GM18508 (cell line): ENCODE measurements around the gene SPDEF.

ENCODE experiments used
- ATAC-seq: cut with Tn5 transposase; IDR thresholded peaks from one replicate; pipeline ENCODE4 v1.9.1; 2021; ENCODE audit warnings: moderate number of reproducible peaks; ENCODE audit not compliant: insufficient read depth, unreplicated experiment

SPDEF gene

DNA sequence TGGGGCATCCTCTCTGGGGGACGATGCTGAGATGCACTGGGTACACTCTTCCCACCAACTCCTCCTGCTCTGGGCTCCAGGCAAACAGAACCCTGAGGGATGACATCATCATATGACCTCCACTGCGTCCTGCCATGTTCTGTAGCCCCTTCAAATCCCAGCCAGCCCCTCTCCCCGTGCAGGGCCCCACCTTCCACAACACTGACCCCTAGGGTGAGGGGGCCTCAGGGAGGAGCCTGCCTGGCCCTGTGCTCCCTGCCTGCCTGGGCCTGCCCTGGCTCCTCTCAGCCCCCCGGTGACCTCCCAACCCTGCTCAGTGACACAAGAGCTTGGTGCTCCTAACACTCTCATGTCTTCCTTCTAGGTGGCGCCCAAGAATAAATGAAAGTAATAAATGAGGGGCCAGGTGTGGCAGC is 9.6 kb upstream of the SPDEF start:
- ATAC-seq, result no peak

- no peak for ATAC-seq
Observed at GRCh38 chr6:34564181-34564580, 8.1 kb upstream of the SPDEF start.

DNA sequence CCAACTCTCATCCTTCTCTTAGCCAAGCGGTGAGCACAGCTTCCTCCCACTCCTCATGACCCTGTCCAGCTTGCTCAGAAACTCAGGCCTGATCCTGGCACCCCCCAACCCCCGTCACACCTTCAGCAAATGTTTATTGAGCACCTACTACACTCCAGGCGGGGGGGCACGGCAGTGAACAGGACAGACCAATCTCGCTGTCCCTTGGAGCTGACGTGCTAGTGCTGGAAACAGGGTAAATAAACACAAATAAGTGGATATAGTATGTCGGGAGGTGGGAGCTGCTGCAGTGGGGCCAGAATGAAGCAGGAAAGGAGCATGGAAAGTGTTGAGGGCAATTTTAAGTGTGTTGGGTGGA is 7.4 kb upstream of the SPDEF start:
- ATAC-seq, result no peak

- no peak for ATAC-seq
Observed at GRCh38 chr6:34562861-34563512, 6.9 kb upstream of the SPDEF start.

DNA sequence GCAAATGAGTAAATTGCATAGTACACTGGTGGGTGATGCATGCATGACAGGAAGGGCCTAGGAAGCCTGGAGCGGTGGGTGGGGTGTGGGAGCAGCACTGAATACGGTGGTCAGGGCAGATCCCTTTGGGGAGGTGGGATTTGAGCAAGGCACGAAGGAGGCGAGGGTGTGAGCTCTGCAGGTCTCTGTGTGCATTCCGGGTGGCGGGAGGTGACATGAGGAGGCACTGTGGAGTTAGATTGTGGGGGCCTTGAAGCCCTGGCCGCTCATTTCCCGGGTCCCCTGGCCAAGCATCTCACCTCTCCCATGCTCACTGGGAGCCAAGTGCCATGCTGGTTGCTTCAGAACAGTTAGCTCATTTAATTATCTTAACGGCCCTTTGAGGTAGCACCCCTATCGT is 6.2 kb upstream of the SPDEF start:
- ATAC-seq, result no peak

- ATAC-seq, result no peak
Observed at GRCh38 chr6:34561227-34561530, 5.0 kb upstream of the SPDEF start.

GRCh38 chr6:34560366-34561226 is 4.5 kb upstream of the SPDEF start:
- ATAC-seq, result no peak

GRCh38 chr6:34559651-34560365 is 3.7 kb upstream of the SPDEF start:
- no peak for ATAC-seq

GRCh38 chr6:34558172-34558714 is 2.1 kb upstream of the SPDEF start:
- ATAC-seq, result no peak

DNA sequence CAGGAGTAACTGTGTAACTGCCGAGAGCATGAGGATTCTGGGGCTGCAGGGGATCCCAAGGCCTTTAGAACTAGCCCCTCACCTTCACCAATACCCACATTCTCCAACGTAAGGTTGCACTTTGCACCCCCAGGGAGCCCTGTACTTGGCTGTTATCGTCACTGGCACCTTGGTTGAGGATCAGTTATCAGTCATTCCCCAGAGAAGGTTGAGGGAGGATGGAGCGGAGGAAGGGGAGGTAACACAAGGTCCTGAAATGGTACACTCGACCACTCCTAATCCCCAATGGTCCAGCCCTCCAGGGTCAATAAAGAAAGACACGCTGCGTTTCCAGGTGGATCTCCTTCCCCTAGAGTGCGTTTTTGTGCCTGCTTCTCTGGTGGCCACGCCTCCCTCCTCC is 1.1 kb upstream of the SPDEF start:
- ATAC-seq, result no peak

DNA sequence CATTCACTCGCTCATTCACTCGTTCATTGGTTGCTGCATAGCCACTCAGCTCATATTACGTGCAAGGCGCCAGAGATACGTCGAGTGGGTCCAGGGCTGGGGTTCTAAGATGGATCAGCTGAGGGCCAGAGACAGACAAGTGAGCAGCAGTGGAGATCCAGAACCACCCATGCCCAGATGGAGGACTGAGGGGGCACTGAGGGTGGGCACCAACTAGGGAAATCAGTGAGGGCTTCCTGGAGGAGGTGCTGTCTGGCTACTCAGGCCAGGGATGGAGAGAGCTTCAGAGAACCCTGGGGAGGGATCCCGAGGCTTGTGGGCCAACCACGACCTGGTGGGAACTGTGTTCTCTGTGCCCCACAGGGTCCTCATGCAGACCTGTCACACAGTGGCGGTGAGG is 364 bp upstream of the SPDEF start:
- ATAC-seq, result no peak

- no peak for ATAC-seq
Observed at GRCh38 chr6:34555328-34555727, 801 bp downstream of the SPDEF start.

DNA sequence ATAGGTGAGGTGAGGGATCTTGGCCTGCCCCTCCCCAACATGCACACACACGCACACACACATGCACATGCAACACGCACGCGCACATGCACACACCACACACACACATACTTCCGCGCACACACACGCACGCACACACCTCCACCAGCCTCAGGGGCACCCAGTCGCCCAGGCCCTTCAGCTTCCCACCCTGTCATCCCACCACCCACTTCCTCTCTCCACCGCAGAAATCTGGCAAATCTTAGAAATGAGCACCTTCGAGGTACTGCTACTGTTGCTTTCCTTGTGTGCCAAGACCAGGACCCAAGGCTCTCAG is 1.2 kb downstream of the SPDEF start:
- no peak for ATAC-seq

- no peak for ATAC-seq
Observed at GRCh38 chr6:34554291-34555006, 1.7 kb downstream of the SPDEF start.

DNA sequence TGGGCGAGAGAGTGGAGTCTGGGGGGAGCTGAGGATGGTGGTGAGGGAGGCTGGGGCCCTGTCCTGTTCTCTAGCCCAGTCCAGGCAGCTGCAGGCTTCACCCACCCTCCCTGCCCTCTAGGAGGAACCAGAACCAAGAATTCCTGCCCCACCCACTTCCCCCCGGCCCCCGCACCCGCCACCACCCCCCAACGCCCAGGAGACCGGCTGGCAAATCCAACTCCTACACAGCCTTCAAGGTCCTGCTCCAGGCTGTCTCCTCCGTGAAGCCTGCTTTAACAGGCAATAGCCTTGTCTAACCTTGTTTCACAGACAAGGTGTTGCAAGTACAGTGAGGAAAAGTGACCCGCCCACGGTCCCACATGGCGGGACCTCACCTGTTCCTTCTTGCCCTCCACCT is 2.4 kb downstream of the SPDEF start:
- ATAC-seq, result no peak

DNA sequence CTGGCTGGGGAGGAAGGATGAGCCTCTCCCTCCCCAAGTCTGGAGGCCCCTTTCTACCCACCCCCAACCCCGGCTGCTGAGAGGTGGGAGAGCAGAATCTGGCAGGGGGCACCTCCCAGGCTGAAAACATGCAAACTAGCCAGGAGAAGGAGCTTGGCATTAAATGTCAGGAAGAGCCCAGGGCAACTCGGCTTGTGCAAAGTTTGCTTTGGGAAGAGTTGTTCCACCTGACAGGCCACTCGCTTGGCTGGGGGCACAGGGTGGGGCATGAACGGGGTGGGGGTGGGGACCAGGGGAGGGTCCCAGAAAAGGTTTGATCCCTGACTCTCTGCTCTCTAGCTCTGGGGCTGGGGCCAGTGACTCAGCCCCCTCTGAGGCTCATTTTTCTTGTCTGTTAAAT is 3.0 kb downstream of the SPDEF start:
- ATAC-seq, result no peak

- no peak for ATAC-seq
Observed at GRCh38 chr6:34552620-34553019, 3.5 kb downstream of the SPDEF start.

- no peak for ATAC-seq
Observed at GRCh38 chr6:34551720-34552119, 4.4 kb downstream of the SPDEF start.

DNA sequence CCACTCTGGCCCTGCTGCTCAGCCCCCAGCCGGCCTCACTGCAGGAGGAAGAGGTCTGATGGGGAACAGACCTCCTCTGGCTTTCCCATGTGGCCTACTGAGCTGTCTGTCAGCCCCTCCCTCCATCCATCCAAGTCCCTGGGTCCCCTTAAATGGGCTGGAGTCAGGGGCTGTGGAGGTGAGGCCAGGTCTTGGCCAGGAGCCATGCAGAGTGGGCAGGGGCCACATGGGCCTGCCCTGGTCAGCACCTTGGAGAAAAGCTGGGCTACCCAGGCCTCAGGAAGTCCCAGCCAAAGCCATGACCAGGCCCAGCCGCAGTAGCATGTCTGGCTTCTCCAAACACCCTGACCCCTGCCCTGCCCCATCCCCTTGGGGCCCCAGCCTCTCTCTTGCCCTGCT is 6.3 kb downstream of the SPDEF start:
- no peak for ATAC-seq

GRCh38 chr6:34549026-34549803 is 6.9 kb downstream of the SPDEF start:
- ATAC-seq, result no peak
